Hepatocyte (in vitro differentiated cells): ENCODE measurements around the gene CACNA2D1.

Source experiments
- EZH2 ChIP-seq: fragments of 200-600 bp; sonication (generic); IDR thresholded peaks from 2 replicates; pipeline ENCODE4 v1.6.1; 2016; ENCODE audit warnings: antibody characterized with exemption, mild to moderate bottlenecking, borderline replicate concordance
- EZH2phosphoT487 ChIP-seq: fragments of 200-600 bp; sonication (generic); IDR thresholded peaks from one replicate; pipeline ENCODE4 v1.6.1; 2018; ENCODE audit warnings: antibody characterized with exemption, mild to moderate bottlenecking, low read depth, moderate library complexity; ENCODE audit not compliant: unreplicated experiment, severe bottlenecking
- TF ChIP-seq, protein P1 (sequence below): fragments of 200-600 bp; sonication (generic); IDR thresholded peaks from 2 replicates; pipeline ENCODE4 v1.5.1; 2016; ENCODE audit warnings: antibody characterized with exemption, mild to moderate bottlenecking; ENCODE audit not compliant: poor library complexity

DNA sequence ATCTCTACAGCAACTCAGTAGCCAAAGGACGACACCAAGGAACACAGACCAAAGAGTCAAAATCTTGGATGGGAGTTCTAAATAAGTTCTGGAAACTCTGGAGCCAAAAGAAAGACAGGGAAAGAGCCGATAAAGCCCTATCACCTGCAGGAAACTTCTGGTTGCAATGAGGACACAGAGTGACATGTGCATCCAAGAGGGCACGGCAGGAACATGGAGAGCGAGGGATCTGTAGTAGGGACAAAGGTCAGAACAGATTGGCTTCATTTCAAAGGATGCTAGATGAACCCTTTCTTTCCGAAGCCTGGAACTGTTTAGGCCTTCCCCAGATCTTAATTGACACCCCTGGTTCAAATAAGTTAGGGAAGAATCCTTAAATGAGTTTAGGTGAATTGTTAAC lies 39.5 kb downstream of the CACNA2D1 start:
- TF ChIP-seq, protein P1, sequence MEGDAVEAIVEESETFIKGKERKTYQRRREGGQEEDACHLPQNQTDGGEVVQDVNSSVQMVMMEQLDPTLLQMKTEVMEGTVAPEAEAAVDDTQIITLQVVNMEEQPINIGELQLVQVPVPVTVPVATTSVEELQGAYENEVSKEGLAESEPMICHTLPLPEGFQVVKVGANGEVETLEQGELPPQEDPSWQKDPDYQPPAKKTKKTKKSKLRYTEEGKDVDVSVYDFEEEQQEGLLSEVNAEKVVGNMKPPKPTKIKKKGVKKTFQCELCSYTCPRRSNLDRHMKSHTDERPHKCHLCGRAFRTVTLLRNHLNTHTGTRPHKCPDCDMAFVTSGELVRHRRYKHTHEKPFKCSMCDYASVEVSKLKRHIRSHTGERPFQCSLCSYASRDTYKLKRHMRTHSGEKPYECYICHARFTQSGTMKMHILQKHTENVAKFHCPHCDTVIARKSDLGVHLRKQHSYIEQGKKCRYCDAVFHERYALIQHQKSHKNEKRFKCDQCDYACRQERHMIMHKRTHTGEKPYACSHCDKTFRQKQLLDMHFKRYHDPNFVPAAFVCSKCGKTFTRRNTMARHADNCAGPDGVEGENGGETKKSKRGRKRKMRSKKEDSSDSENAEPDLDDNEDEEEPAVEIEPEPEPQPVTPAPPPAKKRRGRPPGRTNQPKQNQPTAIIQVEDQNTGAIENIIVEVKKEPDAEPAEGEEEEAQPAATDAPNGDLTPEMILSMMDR, result no peak
- TF ChIP-seq EZH2 (no peak), EZH2phosphoT487 (no peak)
